Type B pancreatic cell (in vitro differentiated cells): Measurements from ENCODE around the gene FAM177B. TPM values are rescaled to one million over a fixed set of nuclear protein-coding genes. Genes with fewer than 3 reads are reported as not detected.
A peak's percentile ranks its signal among the peaks of the same experiment; 100 is the strongest.

ENCODE experiments used
- DNase-seq: peaks from one replicate; pipeline ENCODE4 v3.0.0; 2021; ENCODE audit warnings: mixed read lengths; ENCODE audit not compliant: unreplicated experiment; ENCODE audit errors: extremely low spot score
- H3K27ac Mint-ChIP-seq: 2 replicates; pipeline ENCODE4 v1.8.0; 2021; ENCODE audit warnings: mild to moderate bottlenecking, mixed read lengths
- H3K27me3 Mint-ChIP-seq: 2 replicates; pipeline ENCODE4 v1.8.0; 2021; ENCODE audit warnings: mixed read lengths
- H3K36me3 Mint-ChIP-seq: 2 replicates; pipeline ENCODE4 v1.8.0; 2021; ENCODE audit warnings: mixed read lengths
- H3K4me1 Mint-ChIP-seq: one replicate; pipeline ENCODE4 v1.8.0; 2021; ENCODE audit warnings: mixed read lengths; ENCODE audit not compliant: unreplicated experiment
- H3K4me3 Mint-ChIP-seq: 2 replicates; pipeline ENCODE4 v1.8.0; 2021; ENCODE audit warnings: mild to moderate bottlenecking, mixed read lengths
- H3K9me3 Mint-ChIP-seq: 2 replicates; pipeline ENCODE4 v1.8.0; 2021; ENCODE audit warnings: mixed read lengths
- CTCF ChIP-seq: fragments of 200-600 bp; sonication (generic); conservative IDR thresholded peaks from 2 replicates; pipeline ENCODE4 v1.5.0; 2021; ENCODE audit warnings: antibody characterized with exemption, mild to moderate bottlenecking
- total RNA-seq: library from RNA; stranded (reverse); gene quantifications from 2 replicates; pipeline ENCODE4 v1.2.1, GENCODE V29; 2021; ENCODE audit warnings: low replicate concordance

The FAM177B gene
- total RNA-seq, 1 donor from 2014 or later = 0.34 TPM

GRCh38 chr1:222712253-222713090, 24.5 kb upstream of the FAM177B start, which contains the start of the genes AIDA and BROX:
Gene AIDA, minus strand, starts transcription at chr1:222712491. Its CDS starts 174 bp downstream, at chr1:222712317.
Gene BROX, plus strand, starts transcription at chr1:222712564. Its CDS starts 3,136 bp downstream, at chr1:222715700.
- TF ChIP-seq CTCF = no peak
- peaks cover 7% of the 10 kb centered on the region for H3K36me3 Mint-ChIP-seq
- peak within 1 kb of the TSS; percentile 99 for H3K27ac Mint-ChIP-seq
- H3K4me3 Mint-ChIP-seq = peak within 1 kb of the TSS; percentile 98
- H3K27me3 Mint-ChIP-seq = no peaks in the 10 kb centered on the region
- no peaks in the 10 kb centered on the region for H3K9me3 Mint-ChIP-seq
- peak; percentile 97 for DNase-seq
- H3K4me1 Mint-ChIP-seq = peaks cover 18% of the 10 kb centered on the region

- Mint-ChIP-seq H3K36me3 (peaks cover 7% of the 10 kb centered on the region), H3K4me1 (peaks cover 18% of the 10 kb centered on the region), H3K27me3 (no peaks in the 10 kb centered on the region), H3K9me3 (no peaks in the 10 kb centered on the region), H3K27ac (peak overlapping the region; percentile 99), H3K4me3 (peak overlapping the region; percentile 98)
- peak; percentile 89 for DNase-seq
- no peak for TF ChIP-seq CTCF
Measured at GRCh38 chr1:222713091-222713961, 23.7 kb upstream of the FAM177B start.

GRCh38 chr1:222716393-222716792, 20.6 kb upstream of the FAM177B start:
- Mint-ChIP-seq H3K27ac (no peak overlapping the region), H3K9me3 (no peaks in the 10 kb centered on the region), H3K27me3 (no peaks in the 10 kb centered on the region), H3K4me1 (peaks cover 7% of the 10 kb centered on the region), H3K4me3 (no peak overlapping the region), H3K36me3 (peaks cover 10% of the 10 kb centered on the region)
- no peak for TF ChIP-seq CTCF
- no peak for DNase-seq

GRCh38 chr1:222728746-222729145, 8.3 kb upstream of the FAM177B start:
- peaks cover 31% of the 10 kb centered on the region for H3K36me3 Mint-ChIP-seq
- no peaks in the 10 kb centered on the region for H3K4me1 Mint-ChIP-seq
- H3K27ac Mint-ChIP-seq = no peak overlapping the region
- no peaks in the 10 kb centered on the region for H3K27me3 Mint-ChIP-seq
- H3K9me3 Mint-ChIP-seq = no peaks in the 10 kb centered on the region
- H3K4me3 Mint-ChIP-seq = no peak overlapping the region
- TF ChIP-seq CTCF = no peak
- DNase-seq = no peak

GRCh38 chr1:222730866-222731265, 6.1 kb upstream of the FAM177B start:
- Mint-ChIP-seq H3K4me1 (no peaks in the 10 kb centered on the region), H3K36me3 (peaks cover 27% of the 10 kb centered on the region), H3K9me3 (no peaks in the 10 kb centered on the region), H3K4me3 (no peak overlapping the region), H3K27ac (no peak overlapping the region), H3K27me3 (no peaks in the 10 kb centered on the region)
- no peak for DNase-seq
- TF ChIP-seq CTCF = no peak
